Esophagus muscularis mucosa (tissue), 3 donors: ENCODE results near the gene INPP5A.
A peak's percentile ranks its signal among the peaks of the same experiment; 100 is the strongest.

Experiments used
- CTCF ChIP-seq, 3 experiments: fragments of 200-600 bp in 2 of 3; fragments of 450-650 bp in 1 of 3; sonication (generic) in 2 of 3; IDR thresholded peaks; one replicate each; pipeline ENCODE4 v1.5.1; 2017 to 2019; ENCODE audit warnings: antibody characterized with exemption in 3 of 3, mild to moderate bottlenecking in 2 of 3, moderate library complexity in 1 of 3
- POLR2A ChIP-seq: fragments of 450-650 bp; IDR thresholded peaks from one replicate; pipeline ENCODE4 v1.6.1; 2017; ENCODE audit warnings: antibody characterized with exemption, moderate library complexity, mild to moderate bottlenecking, low read depth
- POLR2AphosphoS5 ChIP-seq, 2 donors: sonication (generic); formaldehyde crosslinking; IDR thresholded peaks; one replicate each; pipeline ENCODE4 v1.6.1; 2017; ENCODE audit warnings: antibody characterized with exemption in 2 of 2

GRCh38 chr10:132579027-132579859 is 41.7 kb downstream of the INPP5A start:
- TF ChIP-seq CTCF (IDR thresholded peaks at IDR 0.05) (no peak), POLR2A (no peak), POLR2AphosphoS5 (IDR thresholded peaks at IDR 0.05) (peak in 1 of 2 donors; percentile 7)
